Liver (tissue), 9 donors: ENCODE results near the gene JMJD1C. TPM values are rescaled to one million over a fixed set of nuclear protein-coding genes. Genes with fewer than 3 reads are reported as not detected.

Experiments
- DNase-seq: peaks from one replicate; pipeline ENCODE4 v3.0.0-alpha.2; 2017; ENCODE audit warnings: low spot score
- H3K27ac ChIP-seq, 2 donors: one replicate each; pipeline ENCODE4 v1.7.0; 2013; ENCODE audit warnings: inconsistent platforms in 2 of 2, low read length in 2 of 2, control low read depth in 1 of 2, low read depth in 1 of 2, mild to moderate bottlenecking in 1 of 2
- H3K27me3 ChIP-seq, 4 donors: one replicate each; pipeline versions ENCODE4 v1.6.1 to v1.7.0; 2013; ENCODE audit warnings: low read length in 3 of 4, inconsistent platforms in 1 of 4, mild to moderate bottlenecking in 1 of 4, moderate library complexity in 1 of 4; ENCODE audit not compliant: control insufficient read depth in 4 of 4, insufficient read depth in 4 of 4
- H3K36me3 ChIP-seq, 4 donors: one replicate each; pipeline versions ENCODE4 v1.6.1 to v1.7.0; 2013; ENCODE audit warnings: low read length in 3 of 4, mild to moderate bottlenecking in 3 of 4, low read depth in 1 of 4, moderate library complexity in 1 of 4; ENCODE audit not compliant: control insufficient read depth in 4 of 4, insufficient read depth in 3 of 4
- H3K4me1 ChIP-seq, 4 donors: one replicate each; pipeline versions ENCODE4 v1.6.1 to v1.7.0; 2013; ENCODE audit warnings: low read length in 3 of 4, mild to moderate bottlenecking in 3 of 4, moderate library complexity in 1 of 4; ENCODE audit not compliant: control insufficient read depth in 4 of 4, insufficient read depth in 4 of 4
- H3K4me3 ChIP-seq, 3 donors: one replicate each; pipeline versions ENCODE4 v1.6.1 to v1.7.0; 2013; ENCODE audit warnings: low read length in 3 of 3, control low read depth in 1 of 3, low read depth in 1 of 3, mild to moderate bottlenecking in 1 of 3
- H3K9ac ChIP-seq, 2 donors: one replicate each; pipeline ENCODE4 v1.7.0; 2013; ENCODE audit warnings: low read length in 2 of 2, mild to moderate bottlenecking in 2 of 2, moderate library complexity in 2 of 2, control low read depth in 1 of 2, low read depth in 1 of 2
- H3K9me3 ChIP-seq, 4 donors: one replicate each; pipeline versions ENCODE4 v1.6.1 to v1.7.0; 2013; ENCODE audit warnings: low read length in 3 of 4; ENCODE audit not compliant: control insufficient read depth in 4 of 4
- ATF3 ChIP-seq: IDR thresholded peaks from 2 replicates; pipeline ENCODE4 v1.6.1; 2016; ENCODE audit warnings: antibody characterized with exemption
- EGR1 ChIP-seq, 2 donors: IDR thresholded peaks; 2 replicates each; pipeline ENCODE4 v1.6.1; 2016 to 2018; ENCODE audit warnings: antibody characterized with exemption in 2 of 2, low read depth in 2 of 2
- FOXA1 ChIP-seq: IDR thresholded peaks from 2 replicates; pipeline ENCODE4 v1.6.1; 2016; ENCODE audit warnings: antibody characterized with exemption
- FOXA2 ChIP-seq: IDR thresholded peaks from 2 replicates; pipeline ENCODE4 v1.6.1; 2016; ENCODE audit warnings: antibody characterized with exemption
- GABPA ChIP-seq, 2 donors: IDR thresholded peaks in 1 of 2; conservative IDR thresholded peaks in 1 of 2; 2 replicates each; pipeline ENCODE4 v1.6.1; 2016; ENCODE audit warnings: antibody characterized with exemption in 2 of 2, mild to moderate bottlenecking in 1 of 2, moderate library complexity in 1 of 2
- HNF4A ChIP-seq, 2 donors: conservative IDR thresholded peaks; 2 replicates each; pipeline ENCODE4 v1.6.1; 2016; ENCODE audit warnings: antibody characterized with exemption in 2 of 2, mild to moderate bottlenecking in 2 of 2
- HNF4G ChIP-seq: IDR thresholded peaks from 2 replicates; pipeline ENCODE4 v1.6.1; 2016; ENCODE audit warnings: antibody characterized with exemption
- JUND ChIP-seq, 2 donors: IDR thresholded peaks; 2 replicates each; pipeline ENCODE4 v1.6.1; 2016; ENCODE audit warnings: antibody characterized with exemption in 2 of 2
- MAX ChIP-seq: IDR thresholded peaks from 2 replicates; pipeline ENCODE4 v1.6.1; 2016; ENCODE audit warnings: antibody characterized with exemption
- NR2F2 ChIP-seq: IDR thresholded peaks from 2 replicates; pipeline ENCODE4 v1.6.1; 2016; ENCODE audit warnings: antibody characterized with exemption
- RAD21 ChIP-seq, 2 donors: IDR thresholded peaks; 2 replicates each; pipeline ENCODE4 v1.6.1; 2016; ENCODE audit warnings: antibody characterized with exemption in 2 of 2, mild to moderate bottlenecking in 2 of 2
- REST ChIP-seq: IDR thresholded peaks from 2 replicates; pipeline ENCODE4 v1.6.1; 2016; ENCODE audit warnings: antibody characterized with exemption, mild to moderate bottlenecking
- RXRA ChIP-seq, 2 donors: IDR thresholded peaks; 2 replicates each; pipeline ENCODE4 v1.6.1; 2017 to 2018; ENCODE audit warnings: antibody characterized with exemption in 2 of 2, mild to moderate bottlenecking in 1 of 2
- SP1 ChIP-seq: IDR thresholded peaks from 2 replicates; pipeline ENCODE4 v1.6.1; 2018; ENCODE audit warnings: antibody characterized with exemption, mild to moderate bottlenecking
- TAF1 ChIP-seq: conservative IDR thresholded peaks from 2 replicates; pipeline ENCODE4 v1.6.1; 2016; ENCODE audit warnings: antibody characterized with exemption, mild to moderate bottlenecking
- YY1 ChIP-seq: IDR thresholded peaks from 2 replicates; pipeline ENCODE4 v1.6.1; 2016; ENCODE audit warnings: antibody characterized with exemption, mild to moderate bottlenecking
- ZBTB33 ChIP-seq: IDR thresholded peaks from 2 replicates; pipeline ENCODE4 v1.6.1; 2016; ENCODE audit warnings: antibody characterized with exemption
- WGBS: extraction: QIAGEN DNeasy Blood & Tissue Kit; methylation state at CpG from one replicate; pipeline ENCODE4 v1.1.7; 2013; 5-methylcytosine and 5-hydroxymethylcytosine counted together
- polyA plus RNA-seq, 2 donors: library from polyadenylated mRNA; stranded (reverse) in 1 of 2; unstranded in 1 of 2; fragments of 200-250 nt in 1 of 2; fragments of >200 nt in 1 of 2; fragmentation: Nextera tagmentation in 1 of 2; extraction: Ambion mirVana in 1 of 2; gene quantifications; one replicate each; pipeline versions ENCODE4 v1.2.1 to v1.2.3, GENCODE V29; 2013 to 2015
- total RNA-seq, 2 donors: library from RNA; depleted of rRNA; stranded (reverse); fragments of >200 nt; gene quantifications; one replicate each; pipeline ENCODE4 v1.2.3, GENCODE V29; 2014
- TF ChIP-seq, protein P1 (sequence below): fragments of 150-350 bp; IDR thresholded peaks from 2 replicates; pipeline ENCODE4 v1.5.1; 2017; ENCODE audit warnings: improper control_type of control experiment, low read depth, low read length; ENCODE audit not compliant: missing input control
- donor health status: healthy.
- donor health status: healthy.
- donor health status: healthy.
- donor health status: healthy.
- donor health status: healthy.

The JMJD1C gene
- total and polyA plus RNA-seq, 4 donors = 11.0 to 93.1 (median 56.0) TPM

DNA sequence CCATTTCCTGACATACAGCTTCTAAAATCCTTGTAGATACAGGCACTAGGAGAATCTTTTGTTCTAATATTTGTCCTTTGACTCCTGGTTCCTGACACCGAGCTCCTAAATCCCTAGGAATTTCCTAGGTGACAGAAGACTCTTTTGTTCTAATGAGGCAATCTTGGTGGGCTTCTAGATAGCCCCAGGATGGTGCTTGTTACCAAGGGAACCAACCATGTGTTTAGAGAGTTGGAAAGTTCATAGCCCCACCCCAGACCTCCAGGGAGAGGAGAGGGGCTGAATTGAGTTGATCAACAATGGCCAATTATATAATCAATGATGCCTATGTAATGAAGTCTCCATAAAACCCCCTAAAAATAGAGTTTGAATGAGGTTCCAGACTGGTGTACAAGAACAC, 145.1 kb downstream of the JMJD1C start:
- no peak for DNase-seq
- H3K9ac ChIP-seq = no peak overlapping the region
- no peaks in the 10 kb centered on the region for H3K27me3 ChIP-seq
- H3K4me1 ChIP-seq = no peaks in the 10 kb centered on the region
- H3K4me3 ChIP-seq = no peak overlapping the region
- no peaks in the 10 kb centered on the region for H3K9me3 ChIP-seq
- 88% methylated on average over 1 of the region's 1 CpG for WGBS
- no peak overlapping the region for H3K27ac ChIP-seq
- no peaks in the 10 kb centered on the region for H3K36me3 ChIP-seq
- TF ChIP-seq TAF1 = no peak
- no peak for TF ChIP-seq EGR1 (IDR thresholded peaks at IDR 0.05; ENCODE audit: low read depth in 2 of 2)
- TF ChIP-seq ZBTB33 = no peak
- TF ChIP-seq ATF3 = no peak
- no peak for TF ChIP-seq RAD21 (IDR thresholded peaks at IDR 0.05)
- TF ChIP-seq RXRA (IDR thresholded peaks at IDR 0.05) = no peak
- TF ChIP-seq HNF4G = no peak
- TF ChIP-seq, protein P1, sequence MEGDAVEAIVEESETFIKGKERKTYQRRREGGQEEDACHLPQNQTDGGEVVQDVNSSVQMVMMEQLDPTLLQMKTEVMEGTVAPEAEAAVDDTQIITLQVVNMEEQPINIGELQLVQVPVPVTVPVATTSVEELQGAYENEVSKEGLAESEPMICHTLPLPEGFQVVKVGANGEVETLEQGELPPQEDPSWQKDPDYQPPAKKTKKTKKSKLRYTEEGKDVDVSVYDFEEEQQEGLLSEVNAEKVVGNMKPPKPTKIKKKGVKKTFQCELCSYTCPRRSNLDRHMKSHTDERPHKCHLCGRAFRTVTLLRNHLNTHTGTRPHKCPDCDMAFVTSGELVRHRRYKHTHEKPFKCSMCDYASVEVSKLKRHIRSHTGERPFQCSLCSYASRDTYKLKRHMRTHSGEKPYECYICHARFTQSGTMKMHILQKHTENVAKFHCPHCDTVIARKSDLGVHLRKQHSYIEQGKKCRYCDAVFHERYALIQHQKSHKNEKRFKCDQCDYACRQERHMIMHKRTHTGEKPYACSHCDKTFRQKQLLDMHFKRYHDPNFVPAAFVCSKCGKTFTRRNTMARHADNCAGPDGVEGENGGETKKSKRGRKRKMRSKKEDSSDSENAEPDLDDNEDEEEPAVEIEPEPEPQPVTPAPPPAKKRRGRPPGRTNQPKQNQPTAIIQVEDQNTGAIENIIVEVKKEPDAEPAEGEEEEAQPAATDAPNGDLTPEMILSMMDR = no peak
- TF ChIP-seq FOXA2 = no peak
- no peak for TF ChIP-seq NR2F2
- TF ChIP-seq YY1 = no peak
- TF ChIP-seq REST = no peak
- no peak for TF ChIP-seq SP1
- TF ChIP-seq MAX = no peak
- TF ChIP-seq HNF4A (conservative IDR thresholded peaks at IDR 0.05) = no peak
- no peak for TF ChIP-seq JUND (IDR thresholded peaks at IDR 0.05)
- TF ChIP-seq GABPA (IDR thresholded peaks at IDR 0.05 in 1 of 2, conservative IDR thresholded peaks at IDR 0.05 in 1 of 2) = no peak
- no peak for TF ChIP-seq FOXA1
